ENCODE measurements around the gene ELP6. TPM values are rescaled to one million over a fixed set of nuclear protein-coding genes. Genes with fewer than 3 reads are reported as not detected.
"Not testable (repeated sequence)": the region's sequence is repeated elsewhere in the genome, so short reads cannot be mapped to it uniquely, and the experiment has no call there.

ELP6 gene
- polyA plus RNA-seq, 5 donors = 38.5 to 45.7 (median 41.7) TPM

DNA sequence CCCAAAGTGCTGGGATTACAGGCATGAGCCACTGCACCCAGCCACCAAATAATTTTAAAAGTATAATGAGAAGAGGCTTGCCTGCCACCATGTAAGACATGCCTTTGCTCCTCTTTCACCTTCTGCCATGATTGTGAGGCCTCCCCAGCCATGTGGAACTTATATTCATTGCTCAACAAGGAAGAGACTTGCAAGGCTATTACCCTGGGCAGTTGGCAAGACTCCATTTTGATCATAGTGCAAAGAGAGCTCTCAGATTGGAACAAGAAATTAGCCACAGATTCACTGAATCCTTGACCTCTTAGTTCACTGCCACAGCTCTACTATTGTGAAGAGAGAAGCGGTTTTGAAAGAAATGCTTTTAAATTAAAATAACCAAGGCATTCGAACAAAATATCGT is 43.9 kb downstream of the ELP6 start:
- no peak for DNase-seq

DNA sequence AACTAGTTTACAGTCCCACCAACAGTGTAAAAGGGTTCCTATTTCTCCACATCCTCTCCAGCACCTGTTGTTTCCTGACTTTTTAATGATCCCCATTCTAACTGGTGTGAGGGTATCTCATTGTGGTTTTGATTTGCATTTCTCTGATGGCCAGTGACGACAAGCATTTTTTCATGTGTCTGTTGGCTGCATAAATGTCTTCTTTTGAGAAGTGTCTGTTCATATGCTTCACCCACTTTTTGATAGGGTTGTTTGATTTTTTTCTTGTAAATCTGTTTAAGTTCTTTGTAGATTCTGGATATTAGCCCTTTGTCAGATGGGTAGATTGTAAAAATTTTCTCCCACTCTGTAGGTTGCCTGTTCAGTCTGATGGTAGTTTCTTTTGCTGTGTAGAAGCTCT is 45.2 kb downstream of the ELP6 start:
- DNase-seq = not testable (repeated sequence)

DNA sequence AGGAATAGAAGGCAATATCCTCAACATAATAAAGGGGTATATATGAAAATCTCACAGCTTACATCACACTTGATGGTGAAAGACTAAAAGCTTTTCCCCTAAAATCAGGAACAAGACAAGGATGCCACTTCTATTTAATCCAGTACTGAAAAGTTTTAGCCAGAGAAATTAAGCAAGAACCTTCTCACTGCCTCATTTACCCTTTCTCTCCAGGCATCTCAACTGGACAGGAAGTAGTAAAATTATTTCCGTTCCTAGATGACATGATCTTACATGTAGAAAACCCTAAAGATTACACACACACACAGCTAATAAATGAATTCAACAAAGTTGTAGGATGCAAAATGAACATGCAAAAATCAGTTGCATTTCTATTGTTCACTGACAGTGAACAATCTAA is 48.9 kb downstream of the ELP6 start:
- no peak for DNase-seq

DNA sequence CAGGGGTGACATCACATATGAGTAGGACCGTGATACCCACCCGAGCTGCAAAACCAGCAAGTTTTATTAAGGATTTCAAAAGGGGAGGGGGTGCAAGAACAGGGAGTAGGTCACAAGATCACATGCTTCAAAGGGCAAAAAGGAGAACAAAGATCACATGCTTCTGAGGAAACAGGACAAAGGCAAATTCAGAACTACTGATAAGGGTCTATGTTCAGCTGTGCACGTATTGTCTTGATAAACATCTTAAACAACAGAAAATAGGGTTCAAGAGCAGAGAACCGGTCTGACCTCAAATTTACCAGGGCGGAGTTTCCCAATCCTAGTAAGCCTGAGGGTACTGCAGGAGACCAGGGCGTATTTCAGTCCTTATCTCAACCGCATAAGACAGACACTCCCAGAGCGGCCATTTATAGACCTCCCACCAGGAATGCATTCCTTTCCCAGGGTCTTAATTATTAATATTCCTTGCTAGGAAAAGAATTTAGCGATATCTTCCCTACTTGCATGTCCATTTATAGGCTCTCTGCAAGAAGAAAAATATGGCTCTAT is 53.9 kb downstream of the ELP6 start:
- not testable (repeated sequence) for DNase-seq

DNA sequence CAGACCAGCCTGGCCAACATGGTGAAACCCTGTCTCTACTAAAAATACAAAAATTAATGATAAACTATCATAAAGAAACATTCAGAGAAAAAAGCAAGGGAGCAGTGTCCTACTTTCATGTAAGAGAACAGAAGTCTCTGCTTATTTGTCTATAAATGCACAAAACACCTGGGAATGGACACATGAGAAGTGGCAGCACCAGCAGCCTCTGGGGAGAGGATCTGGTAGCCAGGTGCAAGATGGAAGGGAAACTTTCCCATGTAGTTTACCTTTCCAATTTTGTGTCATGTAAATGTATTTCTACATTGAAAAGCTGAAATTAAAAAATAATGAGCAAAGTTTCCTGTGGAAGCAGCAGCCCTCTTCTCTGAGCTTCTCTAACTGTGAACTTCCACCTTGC is 56.5 kb downstream of the ELP6 start:
- no peak for DNase-seq

DNA sequence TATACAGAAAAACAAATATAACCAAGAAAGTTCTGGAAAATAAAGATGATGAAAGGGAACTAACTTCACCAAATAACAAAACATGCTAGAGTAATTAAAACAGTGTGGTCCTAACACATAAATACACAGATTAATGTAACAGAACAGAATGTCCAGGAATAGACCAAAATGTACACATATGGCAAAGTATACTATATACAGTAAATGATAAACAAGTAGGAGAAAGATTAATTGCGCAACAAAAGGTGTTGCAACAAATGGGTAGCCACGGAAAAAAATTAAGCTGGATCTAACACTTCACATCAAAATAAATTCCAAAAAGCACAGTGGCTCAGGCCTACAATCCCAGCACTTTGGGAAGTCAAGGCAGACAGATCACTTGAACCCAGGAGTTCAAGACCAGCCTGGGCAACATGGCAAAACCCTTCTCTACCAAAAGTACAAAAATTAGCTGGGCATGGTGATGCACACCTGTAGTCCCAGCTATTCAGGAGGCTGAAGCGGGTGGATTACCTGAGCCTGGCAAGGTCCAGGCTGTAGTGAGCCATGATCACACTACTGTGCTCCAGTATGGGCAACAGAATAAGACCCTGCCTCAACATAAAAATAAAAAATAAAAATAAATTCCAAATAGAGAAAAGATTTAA is 57.6 kb downstream of the ELP6 start:
- DNase-seq = no peak

DNA sequence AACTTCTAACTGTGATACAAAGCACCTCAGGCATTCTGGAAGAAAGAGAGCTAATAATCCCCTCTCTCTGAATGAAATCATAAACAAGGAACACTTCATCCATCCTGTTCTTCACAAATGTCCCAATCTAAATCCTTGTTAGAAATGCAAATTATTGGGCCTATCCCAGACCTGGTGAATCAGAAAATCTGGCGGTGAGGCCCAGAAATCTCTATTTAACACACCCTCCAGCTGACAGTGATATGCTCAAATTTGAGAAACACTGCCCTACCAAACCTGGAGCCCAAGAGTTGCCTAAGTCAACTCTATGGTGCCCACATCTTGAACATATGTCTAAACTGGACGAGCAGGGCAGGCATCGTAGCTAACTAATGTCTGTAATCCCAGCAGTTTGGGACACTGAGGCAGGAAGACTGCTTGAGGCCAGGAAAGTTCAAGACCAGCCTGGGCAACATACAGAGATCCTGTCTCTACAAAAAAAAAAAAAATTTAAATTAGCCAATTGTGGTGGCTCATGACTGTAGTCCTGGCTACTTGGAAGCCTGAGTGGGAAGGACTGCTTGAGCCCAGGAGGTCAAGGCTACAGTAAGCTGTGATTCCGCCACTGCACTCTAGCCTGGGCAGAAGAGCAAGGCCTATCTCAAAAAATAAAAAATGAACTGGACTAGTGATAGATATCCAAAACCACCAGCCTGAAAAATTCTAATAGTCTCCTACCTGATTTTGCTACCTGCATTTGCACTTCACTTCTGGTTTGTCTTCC is 60.9 kb downstream of the ELP6 start:
- no peak for DNase-seq

Other genes with a start within 250 kb of the ELP6 start
- gene KIF9, start 230.9 kb downstream of the ELP6 start, polyA plus RNA-seq (ENCODE audit: insufficient read depth in 1 of 5, insufficient read length in 5 of 5, low replicate concordance in 1 of 5) = 10 to 100 TPM; 14.6 to 19.1 (median 15.4) TPM
- gene KLHL18, start 230.8 kb downstream of the ELP6 start, polyA plus RNA-seq (ENCODE audit: insufficient read depth in 1 of 5, insufficient read length in 5 of 5, low replicate concordance in 1 of 5) = 10 to 100 TPM in 4 of 5 donors, 1 to 10 TPM in 1; 9.0 to 14.1 (median 13.3) TPM
- gene PTPN23, start 132.7 kb downstream of the ELP6 start, polyA plus RNA-seq (ENCODE audit: insufficient read depth in 1 of 5, insufficient read length in 5 of 5, low replicate concordance in 1 of 5) = 10 to 100 TPM; 16.0 to 31.5 (median 23.4) TPM
- gene SCAP, start 37.8 kb downstream of the ELP6 start, polyA plus RNA-seq (ENCODE audit: insufficient read depth in 1 of 5, insufficient read length in 5 of 5, low replicate concordance in 1 of 5) = 10 to 100 TPM; 48.4 to 63.1 (median 50.8) TPM
- 1 to 10 TPM in 3 of 5 donors, under 1 TPM in 2; 0.63 to 1.2 (median 1.1) TPM for gene CSPG5, start 65.2 kb upstream of the ELP6 start, polyA plus RNA-seq (ENCODE audit: insufficient read depth in 1 of 5, insufficient read length in 5 of 5, low replicate concordance in 1 of 5)

Data from right lung (tissue), 5 donors.